ENCODE data around the gene WNT16. TPM values are rescaled to one million over a fixed set of nuclear protein-coding genes. Genes with fewer than 3 reads are reported as not detected.
A peak's percentile ranks its signal among the peaks of the same experiment; 100 is the strongest.

WNT16 gene
- total RNA-seq, 4 donors from 2014 or later: not detected

DNA sequence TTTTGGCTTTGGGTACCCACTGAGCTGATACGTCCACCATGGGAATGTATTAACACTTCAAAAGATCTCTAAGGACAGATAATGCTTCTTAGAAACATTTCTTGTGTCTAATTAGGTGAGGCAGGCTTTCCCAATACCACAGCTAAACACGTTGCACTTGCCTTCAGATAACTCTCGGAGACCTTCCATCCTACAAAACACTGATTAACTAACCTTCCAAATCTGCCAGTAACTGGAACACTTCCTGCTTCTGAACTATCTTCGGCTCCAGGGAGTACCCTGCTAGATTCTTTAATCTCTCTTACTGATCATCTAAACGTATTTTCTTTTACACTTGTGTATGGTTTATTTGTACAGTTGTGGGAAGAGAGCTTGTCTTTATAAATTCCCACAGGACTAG lies 1.1 kb upstream of the WNT16 start:
- Histone ChIP-seq H3K27ac (no peak overlapping the region), H3K27me3 (peaks cover 0 to 21% of the 10 kb centered on the region in 2 donors), H3K4me3 (no peak overlapping the region), H3K9me3 (no peaks in the 10 kb centered on the region), H3K4me1 (peaks cover 0 to 21% (median 3%) of the 10 kb centered on the region in 4 donors), H3K36me3 (no peaks in the 10 kb centered on the region)
- no peak for DNase-seq
- no peak for TF ChIP-seq CTCF (IDR thresholded peaks at IDR 0.05)
- no peak for TF ChIP-seq POLR2A (IDR thresholded peaks at IDR 0.05)

- no peaks in the 10 kb centered on the region for H3K36me3 ChIP-seq
- H3K27me3 ChIP-seq: peaks cover 0 to 21% of the 10 kb centered on the region in 2 donors
- H3K4me1 ChIP-seq: peaks cover 0 to 21% (median 3%) of the 10 kb centered on the region in 4 donors
- H3K27ac ChIP-seq: peak overlapping the region in 1 of 4 donors; percentile 52
- peak in 2 of 3 donors; percentile 32 to 66 for DNase-seq
- TF ChIP-seq CTCF (IDR thresholded peaks at IDR 0.05) (no peak), POLR2A (IDR thresholded peaks at IDR 0.05) (no peak)
- H3K9me3 ChIP-seq: no peaks in the 10 kb centered on the region
- peak overlapping the region; percentile 34 to 52 (median 38) for H3K4me3 ChIP-seq
Measured at GRCh38 chr7:121329191-121330052, 622 bp downstream of the WNT16 start.

- Histone ChIP-seq H3K4me3 (peak overlapping the region; percentile 34 to 52 (median 38)), H3K27ac (peak overlapping the region in 1 of 4 donors; percentile 52), H3K27me3 (peaks cover 0 to 21% of the 10 kb centered on the region in 2 donors), H3K9me3 (no peaks in the 10 kb centered on the region), H3K4me1 (peaks cover 0 to 21% (median 3%) of the 10 kb centered on the region in 4 donors), H3K36me3 (no peaks in the 10 kb centered on the region)
- TF ChIP-seq CTCF (IDR thresholded peaks at IDR 0.05): no peak
- TF ChIP-seq POLR2A (IDR thresholded peaks at IDR 0.05): no peak
- DNase-seq: peak in 2 of 3 donors; percentile 49 to 51
Measured at GRCh38 chr7:121330053-121330833, 1.4 kb downstream of the WNT16 start.

DNA sequence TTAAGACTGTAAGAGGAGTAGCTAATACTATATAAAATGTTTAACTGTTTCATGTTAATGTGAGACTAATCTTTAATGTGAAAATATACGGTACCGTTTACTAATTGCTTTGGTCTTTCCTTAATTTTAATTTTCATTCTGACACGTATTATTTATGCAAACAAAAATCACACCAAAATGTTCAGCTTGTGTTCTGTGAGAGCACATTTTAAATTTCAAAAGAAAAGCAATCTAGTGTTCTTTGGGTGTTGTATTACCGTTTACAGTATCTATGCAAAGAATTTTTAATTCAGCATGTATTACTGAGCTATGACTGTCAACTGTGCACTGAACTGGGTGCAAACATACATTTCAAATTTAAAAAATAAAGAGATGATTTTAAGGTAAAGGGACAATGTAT lies 2.2 kb downstream of the WNT16 start:
- Histone ChIP-seq H3K36me3 (no peaks in the 10 kb centered on the region), H3K4me1 (peaks cover 0 to 21% (median 3%) of the 10 kb centered on the region in 4 donors), H3K27ac (no peak overlapping the region), H3K4me3 (no peak overlapping the region), H3K9me3 (no peaks in the 10 kb centered on the region), H3K27me3 (peaks cover 0 to 21% of the 10 kb centered on the region in 2 donors)
- no peak for DNase-seq
- TF ChIP-seq POLR2A (IDR thresholded peaks at IDR 0.05) (no peak), CTCF (IDR thresholded peaks at IDR 0.05) (no peak)

DNA sequence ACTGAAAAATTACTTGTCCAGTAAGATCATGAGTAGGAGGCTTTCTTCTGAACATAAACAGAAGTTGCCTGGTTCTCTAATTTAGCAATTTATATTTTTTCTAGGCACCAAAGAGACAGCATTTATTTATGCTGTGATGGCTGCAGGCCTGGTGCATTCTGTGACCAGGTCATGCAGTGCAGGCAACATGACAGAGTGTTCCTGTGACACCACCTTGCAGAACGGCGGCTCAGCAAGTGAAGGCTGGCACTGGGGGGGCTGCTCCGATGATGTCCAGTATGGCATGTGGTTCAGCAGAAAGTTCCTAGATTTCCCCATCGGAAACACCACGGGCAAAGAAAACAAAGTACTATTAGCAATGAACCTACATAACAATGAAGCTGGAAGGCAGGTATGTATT lies 2.8 kb downstream of the WNT16 start:
- TF ChIP-seq CTCF (IDR thresholded peaks at IDR 0.05): no peak
- no peak for TF ChIP-seq POLR2A (IDR thresholded peaks at IDR 0.05)
- Histone ChIP-seq H3K36me3 (no peaks in the 10 kb centered on the region), H3K27me3 (peaks cover 0 to 21% of the 10 kb centered on the region in 2 donors), H3K27ac (no peak overlapping the region), H3K4me3 (no peak overlapping the region), H3K4me1 (peaks cover 0 to 21% (median 3%) of the 10 kb centered on the region in 4 donors), H3K9me3 (no peaks in the 10 kb centered on the region)
- no peak for DNase-seq
